ENCODE data around the gene SMOC1.

- TF ChIP-seq CTCF (conservative IDR thresholded peaks at IDR 0.05) = no peak
- TF ChIP-seq EZH2 (IDR thresholded peaks at IDR 0.05; ENCODE audit: low read depth) = no peak
These were observed 199.1 kb downstream of the SMOC1 start for GRCh38 chr14:70078329-70078728.
